Measurements from ENCODE around the gene TMEM126B.
"Not testable (repeated sequence)": the region's sequence is repeated elsewhere in the genome, so short reads cannot be mapped to it uniquely, and the experiment has no call there.

Gene TMEM126B

GRCh38 chr11:85627998-85628770 lies at the start of gene TMEM126B:
Gene TMEM126B, plus strand, starts transcription at chr11:85628593. Its CDS starts 15 bp downstream, at chr11:85628608.
- DNase-seq (ENCODE audit: low read depth) = peak; percentile 98

GRCh38 chr11:85582111-85582510 lies 46.3 kb upstream of the TMEM126B start:
- DNase-seq (ENCODE audit: low read depth) = no peak

GRCh38 chr11:85589373-85589772 lies 39.0 kb upstream of the TMEM126B start:
- no peak for DNase-seq (ENCODE audit: low read depth)

GRCh38 chr11:85590848-85591483 lies 37.4 kb upstream of the TMEM126B start:
- DNase-seq (ENCODE audit: low read depth) = peak; percentile 59

GRCh38 chr11:85595285-85595884 lies 33.0 kb upstream of the TMEM126B start:
- DNase-seq (ENCODE audit: low read depth) = peak; percentile 65

GRCh38 chr11:85596886-85597285 lies 31.5 kb upstream of the TMEM126B start:
- no peak for DNase-seq (ENCODE audit: low read depth)

- DNase-seq (ENCODE audit: low read depth) = no peak
These were observed 29.3 kb upstream of the TMEM126B start for GRCh38 chr11:85599083-85599482.

- no peak for DNase-seq (ENCODE audit: low read depth)
These were observed 25.7 kb upstream of the TMEM126B start for GRCh38 chr11:85602526-85603213.

- DNase-seq (ENCODE audit: low read depth) = no peak
These were observed 25.2 kb upstream of the TMEM126B start for GRCh38 chr11:85603220-85603619.

GRCh38 chr11:85606237-85606636 lies 22.2 kb upstream of the TMEM126B start:
- DNase-seq (ENCODE audit: low read depth) = not testable (repeated sequence)

- not testable (repeated sequence) for DNase-seq (ENCODE audit: low read depth)
These were observed 19.8 kb upstream of the TMEM126B start for GRCh38 chr11:85608621-85609020.

- not testable (repeated sequence) for DNase-seq (ENCODE audit: low read depth)
These were observed 19.1 kb upstream of the TMEM126B start for GRCh38 chr11:85609286-85609685.

- not testable (repeated sequence) for DNase-seq (ENCODE audit: low read depth)
These were observed 16.8 kb upstream of the TMEM126B start for GRCh38 chr11:85611643-85612042.

GRCh38 chr11:85619499-85619898 lies 8.9 kb upstream of the TMEM126B start:
- no peak for DNase-seq (ENCODE audit: low read depth)

- no peak for DNase-seq (ENCODE audit: low read depth)
These were observed 8.1 kb upstream of the TMEM126B start for GRCh38 chr11:85620256-85620655.

GRCh38 chr11:85626496-85626895 lies 1.9 kb upstream of the TMEM126B start:
- DNase-seq (ENCODE audit: low read depth) = no peak

GRCh38 chr11:85627332-85627997 lies 928 bp upstream of the TMEM126B start, which contains the start of gene DLG2:
Gene DLG2, minus strand, starts transcription at chr11:85627344.
- peak; percentile 57 for DNase-seq (ENCODE audit: low read depth)

- no peak for DNase-seq (ENCODE audit: low read depth)
These were observed 463 bp downstream of the TMEM126B start for GRCh38 chr11:85628771-85629341.

- no peak for DNase-seq (ENCODE audit: low read depth)
These were observed 6.4 kb downstream of the TMEM126B start for GRCh38 chr11:85634747-85635146.

- DNase-seq (ENCODE audit: low read depth) = no peak
These were observed 14.8 kb downstream of the TMEM126B start for GRCh38 chr11:85643191-85643614.

- DNase-seq (ENCODE audit: low read depth) = no peak
These were observed 18.7 kb downstream of the TMEM126B start for GRCh38 chr11:85647078-85647477.

All from EH (cell line).